Measurements from ENCODE around the gene SLC22A31. TPM values are rescaled to one million over a fixed set of nuclear protein-coding genes. Genes with fewer than 3 reads are reported as not detected.

The SLC22A31 gene
- total RNA-seq, 1 experiment from 2014 or later = 6.7 TPM

DNA sequence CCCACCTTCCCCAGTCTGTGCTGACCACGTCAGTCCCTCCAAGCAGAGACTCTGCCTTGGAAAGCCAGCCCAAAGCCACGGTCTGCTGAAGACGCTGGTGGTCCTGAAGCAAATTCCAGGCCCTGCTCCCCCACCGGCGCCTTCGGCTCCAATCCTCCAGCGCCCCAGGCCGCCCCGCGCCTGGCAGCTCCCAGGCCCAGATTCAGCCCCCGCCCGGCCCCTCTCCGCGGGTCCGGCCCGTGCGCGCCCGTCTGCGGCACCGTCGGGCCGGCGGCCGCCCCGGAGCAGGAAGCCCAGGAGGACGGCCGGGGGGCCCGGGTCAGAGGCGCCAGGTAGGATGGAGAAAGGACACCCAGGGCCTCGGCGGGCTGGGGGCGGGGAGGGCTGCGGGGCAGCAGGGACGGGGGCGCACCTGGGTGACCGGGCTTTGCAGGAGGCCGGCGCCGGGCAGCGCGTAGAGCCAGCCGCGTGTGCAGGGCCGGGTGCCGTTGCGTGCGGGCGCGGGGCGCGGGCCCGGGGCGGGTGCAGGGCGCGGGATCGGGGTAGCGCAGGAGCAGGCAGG, 594 bp upstream of the SLC22A31 start:
- ChIA-PET POLR2A (interaction anchor here (0.9 to 1.1 kb wide), 2 partner anchors 8 to 17 kb away, joined by 4 to 5 read pairs; partner anchors contain the start of gene ZNF778), CTCF (interaction anchor here (1.0 kb wide), 1 partner anchor 17 kb away, joined by 3 read pairs; the partner anchor contains the start of gene ZNF778)
- Mint-ChIP-seq H3K4me1 (ENCODE audit: low read depth, unreplicated experiment) (peaks cover 8% of the 10 kb centered on the region), H3K9me3 (ENCODE audit: unreplicated experiment) (no peaks in the 10 kb centered on the region), H3K36me3 (ENCODE audit: insufficient read depth, unreplicated experiment) (peaks cover 7% of the 10 kb centered on the region), H3K27ac (ENCODE audit: unreplicated experiment) (no peak overlapping the region), H3K27me3 (ENCODE audit: insufficient read depth, unreplicated experiment) (peaks cover 12% of the 10 kb centered on the region), H3K4me3 (ENCODE audit: unreplicated experiment) (peak overlapping the region; percentile 34)
- Histone ChIP-seq H3K4me3 (ENCODE audit: low read depth, low read length) (peak overlapping the region; percentile 62), H3K4me1 (peaks cover 17% of the 10 kb centered on the region), H3K27me3 (replicated peaks; ENCODE audit: control insufficient read depth, insufficient read depth, low read length) (no peaks in the 10 kb centered on the region; the same call in 1 of the 2 replicates), H3K9me3 (no peaks in the 10 kb centered on the region), H3K36me3 (ENCODE audit: control insufficient read depth, insufficient read depth, low read length) (no peaks in the 10 kb centered on the region)
- intact Hi-C loops (cut with micrococcal nuclease; ENCODE audit: unreplicated experiment) = loop anchor here (1.0 to 2.0 kb wide), 2 partner anchors 16 to 30 kb away; partner anchors contain the start of genes CDH15 and ZNF778
- BruUV-seq (replicated peaks) = no TSS peak
- DNase-seq = no peak
- TF ChIP-seq, protein P1, sequence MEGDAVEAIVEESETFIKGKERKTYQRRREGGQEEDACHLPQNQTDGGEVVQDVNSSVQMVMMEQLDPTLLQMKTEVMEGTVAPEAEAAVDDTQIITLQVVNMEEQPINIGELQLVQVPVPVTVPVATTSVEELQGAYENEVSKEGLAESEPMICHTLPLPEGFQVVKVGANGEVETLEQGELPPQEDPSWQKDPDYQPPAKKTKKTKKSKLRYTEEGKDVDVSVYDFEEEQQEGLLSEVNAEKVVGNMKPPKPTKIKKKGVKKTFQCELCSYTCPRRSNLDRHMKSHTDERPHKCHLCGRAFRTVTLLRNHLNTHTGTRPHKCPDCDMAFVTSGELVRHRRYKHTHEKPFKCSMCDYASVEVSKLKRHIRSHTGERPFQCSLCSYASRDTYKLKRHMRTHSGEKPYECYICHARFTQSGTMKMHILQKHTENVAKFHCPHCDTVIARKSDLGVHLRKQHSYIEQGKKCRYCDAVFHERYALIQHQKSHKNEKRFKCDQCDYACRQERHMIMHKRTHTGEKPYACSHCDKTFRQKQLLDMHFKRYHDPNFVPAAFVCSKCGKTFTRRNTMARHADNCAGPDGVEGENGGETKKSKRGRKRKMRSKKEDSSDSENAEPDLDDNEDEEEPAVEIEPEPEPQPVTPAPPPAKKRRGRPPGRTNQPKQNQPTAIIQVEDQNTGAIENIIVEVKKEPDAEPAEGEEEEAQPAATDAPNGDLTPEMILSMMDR (IDR thresholded peaks at IDR 0.05; ENCODE audit: insufficient read depth in 1 of 2, low read depth in 1 of 2, low read length in 1 of 2, severe bottlenecking in 1 of 2, unreplicated experiment in 1 of 2) = no peak

DNA sequence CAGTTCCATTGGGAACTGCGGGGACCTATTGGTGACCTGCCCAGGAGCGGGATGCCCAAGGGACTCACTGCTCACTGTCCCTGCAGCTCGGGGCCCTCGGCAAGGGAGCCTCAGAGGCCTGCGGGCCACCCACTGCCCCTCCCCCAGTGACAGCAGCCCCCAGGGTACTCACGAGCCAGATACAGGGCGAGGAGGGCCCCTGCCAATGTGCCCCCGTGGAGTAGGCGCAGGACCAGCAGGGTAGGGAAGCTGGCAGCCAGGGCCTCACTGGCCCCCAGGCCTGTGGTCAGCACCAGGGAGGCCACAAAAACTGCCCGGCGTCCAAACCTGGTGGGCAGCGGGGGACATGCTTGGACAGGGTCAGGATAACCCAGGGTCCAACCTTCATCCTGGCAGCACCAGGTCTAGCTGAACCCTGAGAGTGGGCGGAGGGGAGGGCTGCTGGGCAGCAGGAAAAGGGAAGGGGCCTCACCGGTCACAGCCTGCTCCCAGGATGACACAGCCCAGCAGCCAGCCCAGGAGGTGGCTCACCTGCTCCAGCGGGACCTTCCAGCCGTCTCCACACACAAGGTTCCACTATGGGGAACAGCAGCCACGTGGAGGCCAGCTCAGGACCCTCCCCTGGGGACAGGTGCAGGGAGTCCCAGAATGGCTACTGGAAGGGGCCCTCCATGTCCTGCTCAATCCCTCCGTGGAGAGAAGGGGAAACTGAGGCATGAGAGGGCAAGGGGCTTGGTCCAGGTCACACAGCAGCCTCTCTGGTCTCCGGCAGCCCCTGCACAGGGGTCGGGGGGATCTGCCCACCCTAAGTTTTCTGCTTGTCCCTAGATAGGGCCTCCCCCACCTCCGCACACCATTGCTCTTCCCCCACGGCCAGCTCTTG, 855 bp downstream of the SLC22A31 start:
- no peaks in the 10 kb centered on the region; the same call in 1 of the 2 replicates for H3K27me3 ChIP-seq (replicated peaks; ENCODE audit: control insufficient read depth, insufficient read depth, low read length)
- BruUV-seq (replicated peaks) = no TSS peak
- intact Hi-C loops (cut with micrococcal nuclease; ENCODE audit: unreplicated experiment) = loop anchor here (2.0 kb wide), 1 partner anchor 17 kb away; the partner anchor contains the start of gene ZNF778
- Mint-ChIP-seq H3K4me3 (ENCODE audit: unreplicated experiment) (peak overlapping the region; percentile 34), H3K9me3 (ENCODE audit: unreplicated experiment) (no peaks in the 10 kb centered on the region), H3K4me1 (ENCODE audit: low read depth, unreplicated experiment) (peaks cover 8% of the 10 kb centered on the region), H3K36me3 (ENCODE audit: insufficient read depth, unreplicated experiment) (peaks cover 7% of the 10 kb centered on the region), H3K27ac (ENCODE audit: unreplicated experiment) (no peak overlapping the region), H3K27me3 (ENCODE audit: insufficient read depth, unreplicated experiment) (peaks cover 12% of the 10 kb centered on the region)
- ChIA-PET POLR2A (no interaction called here), CTCF (no interaction called here)
- H3K36me3 ChIP-seq (ENCODE audit: control insufficient read depth, insufficient read depth, low read length) = no peaks in the 10 kb centered on the region
- H3K4me3 ChIP-seq (ENCODE audit: low read depth, low read length) = no peak overlapping the region
- TF ChIP-seq, protein P1 (IDR thresholded peaks at IDR 0.05; ENCODE audit: insufficient read depth in 1 of 2, low read depth in 1 of 2, low read length in 1 of 2, severe bottlenecking in 1 of 2, unreplicated experiment in 1 of 2) = no peak
- H3K4me1 ChIP-seq = peaks cover 17% of the 10 kb centered on the region
- DNase-seq = no peak
- H3K9me3 ChIP-seq = no peaks in the 10 kb centered on the region

DNA sequence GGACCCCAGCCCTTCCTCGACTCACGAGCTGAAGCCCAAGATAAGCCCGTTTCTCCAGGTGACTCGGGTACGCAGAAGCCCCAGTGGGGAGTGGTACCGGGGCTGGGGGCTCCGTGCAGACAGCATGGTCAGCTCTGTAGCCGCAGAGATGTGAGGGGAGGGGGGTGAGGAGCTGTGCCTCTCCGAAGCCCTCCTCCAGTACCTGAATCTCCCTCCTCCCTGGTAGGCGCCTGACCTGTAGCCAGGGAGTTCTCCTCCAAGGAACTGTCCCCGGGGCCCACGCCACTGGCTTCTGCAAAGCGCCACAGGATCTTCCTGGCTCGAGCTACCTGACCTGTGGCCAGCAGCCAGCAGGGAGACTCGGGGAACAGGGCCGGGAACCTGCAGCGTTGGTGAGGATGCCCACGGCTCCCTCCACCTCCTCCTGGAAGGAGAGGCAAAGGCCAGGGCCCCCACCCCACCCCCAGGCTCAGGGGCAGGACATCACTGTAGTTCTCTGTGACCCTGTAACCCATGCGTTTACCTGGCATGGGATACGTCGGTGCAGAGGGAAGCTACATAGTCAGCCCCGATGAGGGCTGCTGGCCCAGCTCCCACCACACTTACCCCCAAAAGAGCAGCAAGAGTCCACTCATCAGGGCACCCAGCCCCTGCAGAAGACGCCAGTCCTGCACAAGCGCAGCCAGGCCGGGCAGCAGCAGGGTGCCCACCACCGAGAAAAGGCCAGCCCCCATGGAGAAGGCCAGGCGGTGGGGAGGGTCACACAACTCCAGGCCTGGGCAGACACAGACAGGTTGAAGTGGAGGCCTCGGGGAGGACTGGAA, 1.7 kb downstream of the SLC22A31 start:
- Mint-ChIP-seq H3K36me3 (ENCODE audit: insufficient read depth, unreplicated experiment) (peaks cover 7% of the 10 kb centered on the region), H3K9me3 (ENCODE audit: unreplicated experiment) (no peaks in the 10 kb centered on the region), H3K27ac (ENCODE audit: unreplicated experiment) (no peak overlapping the region), H3K27me3 (ENCODE audit: insufficient read depth, unreplicated experiment) (peaks cover 6% of the 10 kb centered on the region), H3K4me1 (ENCODE audit: low read depth, unreplicated experiment) (peaks cover 8% of the 10 kb centered on the region), H3K4me3 (ENCODE audit: unreplicated experiment) (no peak overlapping the region)
- intact Hi-C loops (cut with micrococcal nuclease; ENCODE audit: unreplicated experiment) = no loop called here
- TF ChIP-seq, protein P1 (IDR thresholded peaks at IDR 0.05; ENCODE audit: insufficient read depth in 1 of 2, low read depth in 1 of 2, low read length in 1 of 2, severe bottlenecking in 1 of 2, unreplicated experiment in 1 of 2) = no peak
- POLR2A ChIA-PET = no interaction called here
- Histone ChIP-seq H3K36me3 (ENCODE audit: control insufficient read depth, insufficient read depth, low read length) (no peaks in the 10 kb centered on the region), H3K4me1 (peaks cover 17% of the 10 kb centered on the region), H3K27me3 (replicated peaks; ENCODE audit: control insufficient read depth, insufficient read depth, low read length) (no peaks in the 10 kb centered on the region; the same call in 1 of the 2 replicates), H3K9me3 (no peaks in the 10 kb centered on the region), H3K4me3 (ENCODE audit: low read depth, low read length) (no peak overlapping the region)
- DNase-seq = peak in 1 of 2 experiments; percentile 37
- no TSS peak for BruUV-seq (replicated peaks)
- CTCF ChIA-PET = no interaction called here
